ENCODE data around the gene TMEM119. TPM values are rescaled to one million over a fixed set of nuclear protein-coding genes. Genes with fewer than 3 reads are reported as not detected.

Gene TMEM119
- total and polyA plus RNA-seq, 9 of the 15 experiments (the other 6 are each of a cell fraction or from before 2014, with no cell fraction given) = 0.18 TPM; not detected in 8

DNA sequence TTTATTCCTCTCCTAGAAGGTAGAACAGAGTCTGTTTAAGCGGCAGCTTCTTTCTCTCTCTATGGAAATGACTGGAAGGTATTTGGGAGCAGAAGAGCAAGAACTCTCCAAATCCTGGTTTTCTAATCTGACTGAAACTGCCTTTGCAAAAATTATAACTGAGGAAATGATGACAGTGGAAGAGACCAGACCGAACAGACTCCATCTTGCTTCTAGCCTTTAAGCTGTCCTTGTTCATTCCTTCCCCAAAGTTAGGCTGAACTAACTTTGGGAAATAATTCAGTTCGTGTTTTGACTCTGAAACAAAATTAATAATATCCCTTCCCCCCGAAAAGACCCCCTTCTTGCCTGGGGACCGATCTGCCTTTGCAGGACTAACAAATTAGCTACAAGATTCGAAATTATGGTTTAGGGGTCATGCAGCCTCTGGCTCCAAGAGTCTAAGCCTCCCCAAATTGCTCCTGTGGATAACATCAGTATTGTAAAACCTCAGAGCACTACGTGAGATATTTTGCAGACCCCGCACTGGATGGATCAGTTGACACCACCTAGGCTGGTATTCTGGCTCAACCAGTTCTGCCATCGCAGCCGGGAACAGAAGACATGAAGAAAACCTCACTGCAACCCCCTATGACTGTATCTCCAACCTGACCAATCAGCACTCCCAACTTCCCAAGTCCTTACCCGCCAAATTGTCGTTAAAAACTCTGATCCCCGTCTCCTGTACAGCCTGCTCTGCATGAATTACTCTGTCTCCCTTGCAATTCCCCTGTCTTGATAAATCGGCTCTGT, 21.7 kb upstream of the TMEM119 start (continued):
- TF ChIP-seq, protein P1, sequence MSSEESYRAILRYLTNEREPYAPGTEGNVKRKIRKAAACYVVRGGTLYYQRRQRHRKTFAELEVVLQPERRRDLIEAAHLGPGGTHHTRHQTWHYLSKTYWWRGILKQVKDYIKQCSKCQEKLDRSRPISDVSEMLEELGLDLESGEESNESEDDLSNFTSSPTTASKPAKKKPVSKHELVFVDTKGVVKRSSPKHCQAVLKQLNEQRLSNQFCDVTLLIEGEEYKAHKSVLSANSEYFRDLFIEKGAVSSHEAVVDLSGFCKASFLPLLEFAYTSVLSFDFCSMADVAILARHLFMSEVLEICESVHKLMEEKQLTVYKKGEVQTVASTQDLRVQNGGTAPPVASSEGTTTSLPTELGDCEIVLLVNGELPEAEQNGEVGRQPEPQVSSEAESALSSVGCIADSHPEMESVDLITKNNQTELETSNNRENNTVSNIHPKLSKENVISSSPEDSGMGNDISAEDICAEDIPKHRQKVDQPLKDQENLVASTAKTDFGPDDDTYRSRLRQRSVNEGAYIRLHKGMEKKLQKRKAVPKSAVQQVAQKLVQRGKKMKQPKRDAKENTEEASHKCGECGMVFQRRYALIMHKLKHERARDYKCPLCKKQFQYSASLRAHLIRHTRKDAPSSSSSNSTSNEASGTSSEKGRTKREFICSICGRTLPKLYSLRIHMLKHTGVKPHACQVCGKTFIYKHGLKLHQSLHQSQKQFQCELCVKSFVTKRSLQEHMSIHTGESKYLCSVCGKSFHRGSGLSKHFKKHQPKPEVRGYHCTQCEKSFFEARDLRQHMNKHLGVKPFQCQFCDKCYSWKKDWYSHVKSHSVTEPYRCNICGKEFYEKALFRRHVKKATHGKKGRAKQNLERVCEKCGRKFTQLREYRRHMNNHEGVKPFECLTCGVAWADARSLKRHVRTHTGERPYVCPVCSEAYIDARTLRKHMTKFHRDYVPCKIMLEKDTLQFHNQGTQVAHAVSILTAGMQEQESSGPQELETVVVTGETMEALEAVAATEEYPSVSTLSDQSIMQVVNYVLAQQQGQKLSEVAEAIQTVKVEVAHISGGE (CRISPR knock-in tag; IDR thresholded peaks at IDR 0.05) = no peak
- no peak for TF ChIP-seq ZBTB12 (CRISPR knock-in tag; IDR thresholded peaks at IDR 0.05)
- no peak for TF ChIP-seq ATF6 (CRISPR knock-in tag; IDR thresholded peaks at IDR 0.05)
- TF ChIP-seq ZNF347 (CRISPR knock-in tag; IDR thresholded peaks at IDR 0.05; ENCODE audit: low read depth) = no peak
- TF ChIP-seq ZBTB8A (IDR thresholded peaks at IDR 0.05; ENCODE audit: partially characterized antibody) = no peak
- TF ChIP-seq U2AF2 (optimal IDR thresholded peaks at IDR 0.05; ENCODE audit: low read depth, low read length) = no peak
- TF ChIP-seq ZNF23 (CRISPR knock-in tag; IDR thresholded peaks at IDR 0.05) = no peak
- TF ChIP-seq POLR2B (IDR thresholded peaks at IDR 0.05; ENCODE audit: low read depth, partially characterized antibody) = no peak
- no peak for TF ChIP-seq NEUROD1 (IDR thresholded peaks at IDR 0.05; ENCODE audit: borderline replicate concordance, low read depth, low read length, partially characterized antibody)
- peak; percentile 26; the same call in 1 of the 2 replicates for TF ChIP-seq ILK (tag; IDR thresholded peaks at IDR 0.05; ENCODE audit: borderline replicate concordance, low read depth)
- TF ChIP-seq ZNF133 (CRISPR knock-in tag; IDR thresholded peaks at IDR 0.05) = no peak
- no peak for TF ChIP-seq NR4A1 (CRISPR knock-in tag; IDR thresholded peaks at IDR 0.05)
- 0 out of 2 replicates have a peak, but pooled peaks have one; percentile 27 for TF ChIP-seq NR4A1 (tag; IDR thresholded peaks at IDR 0.05)
- TF ChIP-seq GATA2 (CRISPR knock-in tag; IDR thresholded peaks at IDR 0.05) = no peak
- TF ChIP-seq SMARCB1 (IDR thresholded peaks at IDR 0.05; ENCODE audit: insufficient read length, low read depth) = no peak
- no peak for TF ChIP-seq RBM17 (IDR thresholded peaks at IDR 0.05; ENCODE audit: borderline replicate concordance, low read depth, low read length)
- no peak for TF ChIP-seq ZNF785 (CRISPR knock-in tag; IDR thresholded peaks at IDR 0.05)
- TF ChIP-seq, protein P2, sequence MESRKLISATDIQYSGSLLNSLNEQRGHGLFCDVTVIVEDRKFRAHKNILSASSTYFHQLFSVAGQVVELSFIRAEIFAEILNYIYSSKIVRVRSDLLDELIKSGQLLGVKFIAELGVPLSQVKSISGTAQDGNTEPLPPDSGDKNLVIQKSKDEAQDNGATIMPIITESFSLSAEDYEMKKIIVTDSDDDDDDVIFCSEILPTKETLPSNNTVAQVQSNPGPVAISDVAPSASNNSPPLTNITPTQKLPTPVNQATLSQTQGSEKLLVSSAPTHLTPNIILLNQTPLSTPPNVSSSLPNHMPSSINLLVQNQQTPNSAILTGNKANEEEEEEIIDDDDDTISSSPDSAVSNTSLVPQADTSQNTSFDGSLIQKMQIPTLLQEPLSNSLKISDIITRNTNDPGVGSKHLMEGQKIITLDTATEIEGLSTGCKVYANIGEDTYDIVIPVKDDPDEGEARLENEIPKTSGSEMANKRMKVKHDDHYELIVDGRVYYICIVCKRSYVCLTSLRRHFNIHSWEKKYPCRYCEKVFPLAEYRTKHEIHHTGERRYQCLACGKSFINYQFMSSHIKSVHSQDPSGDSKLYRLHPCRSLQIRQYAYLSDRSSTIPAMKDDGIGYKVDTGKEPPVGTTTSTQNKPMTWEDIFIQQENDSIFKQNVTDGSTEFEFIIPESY (CRISPR knock-in tag; IDR thresholded peaks at IDR 0.05) = no peak
